K562 treated with DMSO at 1 percent for 4 hours (cell line): ENCODE measurements around the gene PRODH2. TPM values are rescaled to one million over a fixed set of nuclear protein-coding genes. Genes with fewer than 3 reads are reported as not detected.

Experiments
- total RNA-seq: library from RNA; unstranded; fragments of 300-600 nt; gene quantifications from 2 replicates; pipeline ENCODE4 v1.2.3, GENCODE V29; 2022; ENCODE audit not compliant: insufficient read depth

PRODH2 gene
- total RNA-seq, result not detected in 2 replicates

GRCh38 chr19:35812220-35813042 is at the start of gene PRODH2:
Gene PRODH2 (minus strand): TSS chr19:35812845. CDS start chr19:35812805, 40 bp downstream.

GRCh38 chr19:35856546-35857149 is 44.0 kb upstream of the PRODH2 start, which contains the start of gene KIRREL2:
Gene KIRREL2 (plus strand): TSS chr19:35856911. CDS start chr19:35857120, 209 bp downstream.

GRCh38 chr19:35852029-35852780 is 39.6 kb upstream of the PRODH2 start, which contains the start of gene NPHS1:
Gene NPHS1 (minus strand): TSS chr19:35852504. CDS start chr19:35851837, 667 bp downstream.

GRCh38 chr19:35775298-35776101 is 37.1 kb downstream of the PRODH2 start, which contains the start of gene ARHGAP33:
Gene ARHGAP33 (plus strand): TSS chr19:35775564. CDS start chr19:35775659, 95 bp downstream.

GRCh38 chr19:35757749-35758608 is 54.7 kb downstream of the PRODH2 start, which contains the start of gene PROSER3:
Gene PROSER3 (plus strand): TSS chr19:35758176. CDS start chr19:35758216, 40 bp downstream.

GRCh38 chr19:35756377-35757230 is 56.0 kb downstream of the PRODH2 start, which contains the start of gene HSPB6:
Gene HSPB6 (minus strand): TSS chr19:35757029. CDS start chr19:35757008, 21 bp downstream.

Other genes starting within 250 kb of the PRODH2 start
- gene ATP4A, start 249.2 kb downstream of the PRODH2 start, total RNA-seq, result not detected in 2 replicates
- gene PMIS2, start 226.7 kb downstream of the PRODH2 start, total RNA-seq, result not detected in 2 replicates
- 21.1 and 22.2 TPM in 2 replicates for gene HAUS5, start 200.1 kb downstream of the PRODH2 start, total RNA-seq
- gene RBM42, start 183.8 kb downstream of the PRODH2 start, total RNA-seq, result 186 and 211 TPM in 2 replicates
- not detected in 2 replicates for gene ETV2, start 171.1 kb downstream of the PRODH2 start, total RNA-seq
- gene COX6B1, start 164.5 kb downstream of the PRODH2 start, total RNA-seq, result 1,092 TPM in 2 replicates
- gene UPK1A, start 146.3 kb downstream of the PRODH2 start, total RNA-seq, result not detected in 2 replicates
- gene ZBTB32, start 108.3 kb downstream of the PRODH2 start, total RNA-seq, result not detected in 2 replicates
- 21.9 and 25.7 TPM in 2 replicates for gene KMT2B, start 94.8 kb downstream of the PRODH2 start, total RNA-seq
- gene IGFLR1, start 70.4 kb downstream of the PRODH2 start, total RNA-seq, result 6.4 and 16.4 TPM in 2 replicates
- 4.8 and 6.9 TPM in 2 replicates for gene U2AF1L4, start 67.4 kb downstream of the PRODH2 start, total RNA-seq
- gene PSENEN, start 67.2 kb downstream of the PRODH2 start, total RNA-seq, result 34.5 and 42.2 TPM in 2 replicates
- 12.4 and 14.7 TPM in 2 replicates for gene LIN37, start 64.3 kb downstream of the PRODH2 start, total RNA-seq
- gene HSPB6, start 55.8 kb downstream of the PRODH2 start, total RNA-seq, result 0.99 and 1.4 TPM in 2 replicates
- gene PROSER3, start 54.7 kb downstream of the PRODH2 start, total RNA-seq, result 12.2 and 14.9 TPM in 2 replicates
- 1.3 and 3.2 TPM in 2 replicates for gene ARHGAP33, start 37.3 kb downstream of the PRODH2 start, total RNA-seq
- 1.1 and 3.5 TPM in 2 replicates for gene NPHS1, start 39.7 kb upstream of the PRODH2 start, total RNA-seq
- gene KIRREL2, start 44.1 kb upstream of the PRODH2 start, total RNA-seq, result not detected in 2 replicates
- gene APLP1, start 55.7 kb upstream of the PRODH2 start, total RNA-seq, result 5.0 and 7.4 TPM in 2 replicates
- gene NFKBID, start 87.7 kb upstream of the PRODH2 start, total RNA-seq, result 4.9 and 8.8 TPM in 2 replicates
- gene HCST, start 89.7 kb upstream of the PRODH2 start, total RNA-seq, result not detected in 2 replicates
- 24.4 and 27.1 TPM in 2 replicates for gene TYROBP, start 95.5 kb upstream of the PRODH2 start, total RNA-seq
- gene LRFN3, start 123.5 kb upstream of the PRODH2 start, total RNA-seq, result 0.24 TPM in 1 of 2 replicates, not detected in the other
- 44.2 and 61.7 TPM in 2 replicates for gene SDHAF1, start 182.3 kb upstream of the PRODH2 start, total RNA-seq
- not detected in 2 replicates for gene SYNE4, start 196.0 kb upstream of the PRODH2 start, total RNA-seq
- gene ALKBH6, start 201.4 kb upstream of the PRODH2 start, total RNA-seq, result 30.1 TPM in 2 replicates
- 1.8 TPM in 2 replicates for gene CLIP3, start 220.0 kb upstream of the PRODH2 start, total RNA-seq
- gene THAP8, start 241.4 kb upstream of the PRODH2 start, total RNA-seq, result 3.7 and 5.1 TPM in 2 replicates
- 25.9 and 34.3 TPM in 2 replicates for gene WDR62, start 242.1 kb upstream of the PRODH2 start, total RNA-seq